ENCODE results near the gene KDM4B.
A peak's percentile ranks its signal among the peaks of the same experiment; 100 is the strongest.

KDM4B gene

GRCh38 chr19:4986056-4986455, 17.1 kb downstream of the KDM4B start:
- DNase-seq = no peak

DNA sequence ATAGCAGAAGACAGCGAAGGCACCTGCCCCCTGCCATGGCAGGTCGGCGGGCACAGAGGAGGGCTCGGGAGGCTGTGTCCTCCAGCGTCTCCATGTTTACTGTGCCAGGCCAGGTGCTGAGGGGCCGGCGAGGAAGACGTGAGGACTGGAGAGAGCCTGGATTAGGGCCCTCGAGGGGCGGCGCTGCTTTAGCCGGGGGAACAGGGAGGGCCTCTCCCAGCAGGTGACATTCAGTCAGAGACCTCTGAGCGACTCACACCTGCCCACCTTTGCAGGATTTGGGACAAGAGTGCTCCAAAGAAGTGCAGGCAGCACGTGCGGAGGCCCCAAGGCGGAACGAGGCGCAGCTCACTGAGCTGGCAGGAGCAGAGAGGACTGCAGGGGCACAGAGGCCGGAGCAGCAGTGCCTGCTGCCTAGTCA, 17.6 kb downstream of the KDM4B start:
- no peak for DNase-seq

- DNase-seq = no peak
Observed at GRCh38 chr19:4987256-4987655, 18.3 kb downstream of the KDM4B start.

DNA sequence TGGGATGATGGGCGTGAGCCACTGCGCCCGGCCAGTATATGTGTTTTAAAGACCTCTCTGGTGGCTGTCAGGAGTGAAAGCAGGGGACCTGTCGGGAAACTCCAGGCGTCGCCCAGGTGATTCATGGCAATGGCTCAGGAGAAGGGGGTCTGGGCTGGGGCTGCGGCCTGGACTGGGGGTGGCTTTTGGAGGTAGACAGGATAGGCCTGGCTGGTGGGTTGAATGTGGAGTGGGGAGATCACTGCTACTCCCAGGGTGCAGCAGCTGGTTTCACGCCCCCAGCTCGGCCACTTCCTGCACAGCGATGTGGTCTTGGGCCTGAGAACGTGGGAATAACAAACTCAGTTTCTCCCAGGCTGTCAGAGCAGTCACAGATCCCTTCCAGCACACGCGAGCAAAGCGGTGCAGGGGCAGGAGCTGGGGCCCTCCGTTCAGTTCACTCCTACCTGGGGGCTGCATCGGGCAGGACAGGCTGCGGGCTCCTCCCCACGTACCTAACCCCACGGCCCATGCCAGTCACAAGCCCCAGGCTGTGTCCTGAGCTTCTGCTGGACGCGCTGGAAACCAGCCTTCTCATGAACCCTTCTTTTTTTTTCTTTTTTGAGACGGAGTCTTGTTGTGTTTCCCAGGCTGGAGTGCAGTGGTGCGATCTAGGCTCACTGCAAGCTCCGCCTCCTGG, 18.9 kb downstream of the KDM4B start:
- DNase-seq = no peak

DNA sequence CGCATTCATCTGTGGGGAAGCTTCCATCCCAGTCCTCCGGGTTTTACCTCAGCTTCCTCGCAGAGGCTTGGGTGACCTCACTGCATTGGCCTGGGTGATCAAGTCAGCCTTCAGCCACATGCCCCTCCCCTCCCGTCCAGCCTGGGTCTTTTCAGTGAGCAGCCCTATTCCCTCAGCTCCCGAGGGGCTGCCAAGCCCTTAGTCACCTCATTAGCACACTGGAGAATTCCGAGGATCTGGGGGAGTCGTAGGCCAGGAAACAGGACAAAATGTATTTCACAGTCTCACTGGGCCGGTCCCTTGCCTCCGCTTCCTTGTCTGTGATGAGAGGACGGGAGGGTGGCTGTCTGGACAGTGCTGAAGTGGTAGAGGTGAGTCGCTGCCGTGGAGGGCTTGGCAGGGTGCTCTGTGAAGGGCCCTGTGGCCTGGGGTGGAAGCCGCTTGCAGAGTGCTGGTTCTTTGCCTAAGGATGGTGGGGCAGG, 19.9 kb downstream of the KDM4B start:
- DNase-seq = no peak

DNA sequence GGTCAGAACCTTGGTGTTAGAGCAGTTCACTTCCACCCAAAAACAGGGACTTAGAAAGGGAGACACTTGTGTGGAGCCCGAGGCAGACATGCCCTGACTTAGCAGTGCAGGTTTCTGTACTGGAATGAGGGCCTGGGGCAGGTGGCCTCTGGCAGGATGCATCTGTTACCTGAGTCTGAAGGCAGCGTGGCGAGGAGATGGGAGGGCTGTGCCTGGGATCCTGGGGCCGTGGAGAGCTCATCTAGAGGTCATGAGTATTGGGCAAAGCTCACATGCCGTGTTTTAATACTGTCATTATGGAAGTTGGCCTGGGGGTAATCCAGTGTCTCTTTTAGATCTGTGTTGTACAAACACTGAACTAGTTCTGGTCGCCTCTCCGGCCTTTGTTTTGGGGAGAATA, 21.4 kb downstream of the KDM4B start:
- no peak for DNase-seq

DNA sequence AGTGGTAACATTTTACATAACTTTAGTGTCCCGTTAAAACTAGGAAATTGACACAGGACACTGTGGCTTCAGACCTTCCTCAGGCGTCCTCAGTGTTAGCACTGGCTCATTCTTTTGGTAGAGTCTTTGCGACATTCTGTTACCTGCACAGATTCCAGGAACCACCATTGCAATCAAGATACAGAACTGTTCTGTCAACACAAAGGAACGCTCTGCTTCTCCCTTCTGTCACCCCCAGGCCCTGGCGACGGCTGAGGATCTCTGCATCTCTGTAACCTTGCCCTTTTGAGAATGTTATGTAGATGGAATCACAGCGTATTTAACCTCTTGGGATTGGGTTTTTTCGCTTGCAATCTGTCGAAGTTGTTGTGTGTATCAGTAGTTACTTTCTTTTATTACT, 22.6 kb downstream of the KDM4B start:
- DNase-seq = no peak

GRCh38 chr19:4991996-4992698, 23.2 kb downstream of the KDM4B start:
- DNase-seq = no peak

- DNase-seq = no peak
Observed at GRCh38 chr19:4993683-4994082, 24.8 kb downstream of the KDM4B start.

- no peak for DNase-seq
Observed at GRCh38 chr19:4996701-4997100, 27.8 kb downstream of the KDM4B start.

DNA sequence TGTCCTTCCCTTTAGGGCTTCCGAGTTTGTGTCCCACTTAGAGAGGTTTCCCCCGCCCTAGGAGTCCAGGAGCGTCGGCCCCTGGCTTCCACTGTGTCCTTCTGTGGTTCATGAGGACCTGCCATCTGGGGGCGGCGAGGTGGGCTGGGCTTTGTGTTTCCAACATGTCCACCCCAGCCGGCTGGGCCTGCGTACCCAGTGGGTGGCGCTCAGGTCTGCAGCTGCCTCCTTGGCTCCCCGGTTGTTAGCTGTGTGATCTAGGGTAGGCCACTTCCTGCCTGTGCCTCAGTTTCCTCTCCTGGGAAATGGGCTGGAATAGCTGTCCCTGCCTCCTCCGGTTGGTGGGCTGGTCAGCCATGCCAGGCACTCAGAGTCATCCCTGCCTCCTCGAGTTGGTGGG, 28.4 kb downstream of the KDM4B start:
- no peak for DNase-seq

GRCh38 chr19:5000120-5000611, 31.3 kb downstream of the KDM4B start:
- no peak for DNase-seq

- peak in 1 of 2 donors; percentile 50 for DNase-seq
Observed at GRCh38 chr19:5001615-5002014, 32.7 kb downstream of the KDM4B start.

DNA sequence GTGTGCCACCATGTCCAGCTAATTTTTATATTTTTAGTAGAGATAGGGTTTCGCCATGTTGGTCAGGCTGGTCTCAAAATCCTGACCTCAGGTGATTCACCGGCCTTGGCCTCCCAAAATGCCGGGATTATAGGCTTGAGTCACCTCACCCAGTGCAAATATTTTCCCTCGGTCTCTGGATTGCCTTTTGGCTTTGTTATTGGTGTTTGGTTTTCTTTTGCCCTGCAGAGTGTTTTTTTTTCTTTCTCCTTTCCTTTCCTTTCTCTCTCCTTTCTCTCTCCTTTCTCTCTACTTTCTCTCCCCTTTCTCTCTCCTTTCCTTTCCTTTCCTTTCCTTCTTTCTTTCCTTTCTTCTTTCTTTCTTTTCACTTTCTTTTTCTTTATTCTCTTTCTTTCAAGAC, 33.2 kb downstream of the KDM4B start:
- no peak for DNase-seq

- no peak for DNase-seq
Observed at GRCh38 chr19:5003781-5004180, 34.9 kb downstream of the KDM4B start.

GRCh38 chr19:5005096-5005495, 36.2 kb downstream of the KDM4B start:
- DNase-seq = no peak

- DNase-seq = no peak
Observed at GRCh38 chr19:5006201-5006600, 37.3 kb downstream of the KDM4B start.

DNA sequence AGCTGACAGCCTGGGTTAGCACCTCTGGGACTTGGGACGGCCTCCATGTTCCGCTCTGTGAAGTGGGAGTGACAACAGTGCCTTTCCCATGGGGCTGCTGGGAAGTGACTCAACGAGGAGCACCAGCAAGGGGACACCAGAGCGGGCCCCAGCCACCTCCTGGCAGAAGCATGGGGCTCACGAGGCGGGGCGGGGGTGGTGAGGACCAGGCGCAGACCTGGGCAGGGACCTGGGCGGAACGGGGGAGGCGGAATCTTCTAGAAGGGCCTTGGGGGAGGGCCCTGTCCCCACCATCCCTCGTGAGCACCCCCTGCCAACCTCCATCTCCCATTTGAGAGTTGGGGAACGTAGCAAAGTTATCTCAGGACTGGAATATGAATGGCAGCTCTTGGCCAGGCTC, 37.9 kb downstream of the KDM4B start:
- DNase-seq = no peak

DNA sequence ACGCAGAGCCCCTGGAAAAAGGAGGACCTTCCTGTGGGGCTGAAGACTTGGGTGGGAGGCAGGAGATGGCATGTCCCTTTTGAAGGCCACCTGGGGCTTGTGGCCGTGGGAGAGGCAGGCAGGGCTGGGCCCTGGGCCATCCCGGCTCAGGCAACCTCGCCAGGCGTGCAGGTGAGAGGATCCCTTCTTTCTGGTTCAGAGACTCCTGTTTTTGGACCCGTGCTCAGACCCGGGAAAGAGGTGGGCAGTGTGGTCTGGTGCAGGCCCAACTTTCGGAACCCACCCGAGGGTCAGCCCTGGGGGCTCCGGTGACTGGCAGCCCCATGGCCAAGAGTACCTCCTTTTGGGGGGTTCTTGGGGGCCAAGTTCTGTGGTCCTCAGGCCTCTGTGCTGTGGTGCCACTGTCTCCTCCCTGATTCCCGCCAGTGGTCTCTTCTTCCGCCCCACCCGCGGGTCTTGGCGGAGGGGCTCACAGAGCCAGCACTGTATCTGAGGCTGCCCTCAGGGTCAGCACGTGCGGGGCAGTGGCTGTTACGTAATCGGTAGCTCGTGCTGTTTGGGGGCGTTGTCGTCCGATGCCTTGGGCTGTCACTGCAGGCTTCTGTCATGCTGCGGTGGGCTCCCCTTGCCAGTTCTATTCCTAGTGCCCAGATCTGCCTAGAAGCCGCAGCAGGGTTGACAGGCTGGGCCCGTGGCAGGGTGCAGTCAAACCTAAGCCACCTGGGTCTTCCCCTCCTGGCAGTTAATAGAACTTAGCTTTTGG, 42.7 kb downstream of the KDM4B start:
- DNase-seq = no peak

- DNase-seq = no peak
Observed at GRCh38 chr19:5012688-5013457, 44.0 kb downstream of the KDM4B start.

DNA sequence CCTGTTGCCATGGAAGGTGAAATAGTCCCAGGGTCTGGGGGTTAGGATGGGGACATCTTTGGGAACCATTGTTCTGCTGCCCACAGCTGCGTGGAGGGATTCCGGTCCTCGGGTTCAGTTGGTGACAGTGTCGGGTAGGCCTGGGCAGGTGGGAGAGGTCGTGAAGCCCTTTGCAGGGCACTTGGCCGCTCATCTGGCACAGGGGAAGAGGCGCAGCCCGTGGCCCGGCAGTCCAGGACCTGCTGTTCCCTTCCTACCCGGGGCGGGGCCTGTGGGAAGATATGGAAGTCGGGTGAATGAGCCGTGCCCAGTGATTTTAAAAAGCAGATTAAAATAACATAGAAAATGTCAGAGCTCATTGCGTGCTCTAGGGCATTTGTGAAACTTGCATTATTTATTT, 44.8 kb downstream of the KDM4B start:
- DNase-seq = no peak

- DNase-seq = no peak
Observed at GRCh38 chr19:5014941-5015340, 46.0 kb downstream of the KDM4B start.

- DNase-seq = no peak
Observed at GRCh38 chr19:5016268-5016667, 47.4 kb downstream of the KDM4B start.
